Measurements from ENCODE around the gene TSPAN2. TPM values are rescaled to one million over a fixed set of nuclear protein-coding genes. Genes with fewer than 3 reads are reported as not detected.

Gene TSPAN2
- total and polyA plus RNA-seq, 9 of the 15 experiments (the other 6 are each of a cell fraction or from before 2014, with no cell fraction given): not detected

DNA sequence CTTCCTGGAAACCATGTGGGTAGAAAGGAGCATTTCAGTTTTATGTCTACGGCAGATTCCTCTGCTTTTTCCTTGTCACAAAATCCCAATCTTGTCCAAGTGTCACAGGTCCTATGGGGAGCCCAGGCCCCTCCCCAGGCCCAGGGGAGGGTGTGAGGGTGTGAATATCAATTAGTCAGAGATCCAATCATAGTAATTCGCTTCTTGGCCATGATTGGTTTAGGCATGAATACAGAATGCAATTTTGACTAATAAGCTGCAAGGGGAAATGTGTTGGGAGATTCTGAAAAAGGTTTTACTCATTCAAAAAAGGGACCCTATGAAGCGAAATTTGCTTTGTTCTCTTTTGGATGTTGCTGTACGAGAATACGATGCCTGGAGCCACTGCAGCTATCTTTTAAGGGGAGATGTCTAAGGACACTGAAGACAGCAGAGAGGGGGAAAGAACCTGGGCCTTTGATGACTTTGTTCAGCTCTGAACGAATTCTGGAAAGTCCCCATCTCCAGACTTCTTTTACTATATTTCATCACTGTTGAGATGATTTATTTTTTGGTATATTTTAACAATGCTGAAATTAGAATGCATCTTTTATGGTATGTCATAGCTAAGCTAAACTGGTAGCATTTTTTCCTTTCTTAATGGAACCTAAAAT is 18.2 kb downstream of the TSPAN2 start (continued):
- TF ChIP-seq, protein P1, sequence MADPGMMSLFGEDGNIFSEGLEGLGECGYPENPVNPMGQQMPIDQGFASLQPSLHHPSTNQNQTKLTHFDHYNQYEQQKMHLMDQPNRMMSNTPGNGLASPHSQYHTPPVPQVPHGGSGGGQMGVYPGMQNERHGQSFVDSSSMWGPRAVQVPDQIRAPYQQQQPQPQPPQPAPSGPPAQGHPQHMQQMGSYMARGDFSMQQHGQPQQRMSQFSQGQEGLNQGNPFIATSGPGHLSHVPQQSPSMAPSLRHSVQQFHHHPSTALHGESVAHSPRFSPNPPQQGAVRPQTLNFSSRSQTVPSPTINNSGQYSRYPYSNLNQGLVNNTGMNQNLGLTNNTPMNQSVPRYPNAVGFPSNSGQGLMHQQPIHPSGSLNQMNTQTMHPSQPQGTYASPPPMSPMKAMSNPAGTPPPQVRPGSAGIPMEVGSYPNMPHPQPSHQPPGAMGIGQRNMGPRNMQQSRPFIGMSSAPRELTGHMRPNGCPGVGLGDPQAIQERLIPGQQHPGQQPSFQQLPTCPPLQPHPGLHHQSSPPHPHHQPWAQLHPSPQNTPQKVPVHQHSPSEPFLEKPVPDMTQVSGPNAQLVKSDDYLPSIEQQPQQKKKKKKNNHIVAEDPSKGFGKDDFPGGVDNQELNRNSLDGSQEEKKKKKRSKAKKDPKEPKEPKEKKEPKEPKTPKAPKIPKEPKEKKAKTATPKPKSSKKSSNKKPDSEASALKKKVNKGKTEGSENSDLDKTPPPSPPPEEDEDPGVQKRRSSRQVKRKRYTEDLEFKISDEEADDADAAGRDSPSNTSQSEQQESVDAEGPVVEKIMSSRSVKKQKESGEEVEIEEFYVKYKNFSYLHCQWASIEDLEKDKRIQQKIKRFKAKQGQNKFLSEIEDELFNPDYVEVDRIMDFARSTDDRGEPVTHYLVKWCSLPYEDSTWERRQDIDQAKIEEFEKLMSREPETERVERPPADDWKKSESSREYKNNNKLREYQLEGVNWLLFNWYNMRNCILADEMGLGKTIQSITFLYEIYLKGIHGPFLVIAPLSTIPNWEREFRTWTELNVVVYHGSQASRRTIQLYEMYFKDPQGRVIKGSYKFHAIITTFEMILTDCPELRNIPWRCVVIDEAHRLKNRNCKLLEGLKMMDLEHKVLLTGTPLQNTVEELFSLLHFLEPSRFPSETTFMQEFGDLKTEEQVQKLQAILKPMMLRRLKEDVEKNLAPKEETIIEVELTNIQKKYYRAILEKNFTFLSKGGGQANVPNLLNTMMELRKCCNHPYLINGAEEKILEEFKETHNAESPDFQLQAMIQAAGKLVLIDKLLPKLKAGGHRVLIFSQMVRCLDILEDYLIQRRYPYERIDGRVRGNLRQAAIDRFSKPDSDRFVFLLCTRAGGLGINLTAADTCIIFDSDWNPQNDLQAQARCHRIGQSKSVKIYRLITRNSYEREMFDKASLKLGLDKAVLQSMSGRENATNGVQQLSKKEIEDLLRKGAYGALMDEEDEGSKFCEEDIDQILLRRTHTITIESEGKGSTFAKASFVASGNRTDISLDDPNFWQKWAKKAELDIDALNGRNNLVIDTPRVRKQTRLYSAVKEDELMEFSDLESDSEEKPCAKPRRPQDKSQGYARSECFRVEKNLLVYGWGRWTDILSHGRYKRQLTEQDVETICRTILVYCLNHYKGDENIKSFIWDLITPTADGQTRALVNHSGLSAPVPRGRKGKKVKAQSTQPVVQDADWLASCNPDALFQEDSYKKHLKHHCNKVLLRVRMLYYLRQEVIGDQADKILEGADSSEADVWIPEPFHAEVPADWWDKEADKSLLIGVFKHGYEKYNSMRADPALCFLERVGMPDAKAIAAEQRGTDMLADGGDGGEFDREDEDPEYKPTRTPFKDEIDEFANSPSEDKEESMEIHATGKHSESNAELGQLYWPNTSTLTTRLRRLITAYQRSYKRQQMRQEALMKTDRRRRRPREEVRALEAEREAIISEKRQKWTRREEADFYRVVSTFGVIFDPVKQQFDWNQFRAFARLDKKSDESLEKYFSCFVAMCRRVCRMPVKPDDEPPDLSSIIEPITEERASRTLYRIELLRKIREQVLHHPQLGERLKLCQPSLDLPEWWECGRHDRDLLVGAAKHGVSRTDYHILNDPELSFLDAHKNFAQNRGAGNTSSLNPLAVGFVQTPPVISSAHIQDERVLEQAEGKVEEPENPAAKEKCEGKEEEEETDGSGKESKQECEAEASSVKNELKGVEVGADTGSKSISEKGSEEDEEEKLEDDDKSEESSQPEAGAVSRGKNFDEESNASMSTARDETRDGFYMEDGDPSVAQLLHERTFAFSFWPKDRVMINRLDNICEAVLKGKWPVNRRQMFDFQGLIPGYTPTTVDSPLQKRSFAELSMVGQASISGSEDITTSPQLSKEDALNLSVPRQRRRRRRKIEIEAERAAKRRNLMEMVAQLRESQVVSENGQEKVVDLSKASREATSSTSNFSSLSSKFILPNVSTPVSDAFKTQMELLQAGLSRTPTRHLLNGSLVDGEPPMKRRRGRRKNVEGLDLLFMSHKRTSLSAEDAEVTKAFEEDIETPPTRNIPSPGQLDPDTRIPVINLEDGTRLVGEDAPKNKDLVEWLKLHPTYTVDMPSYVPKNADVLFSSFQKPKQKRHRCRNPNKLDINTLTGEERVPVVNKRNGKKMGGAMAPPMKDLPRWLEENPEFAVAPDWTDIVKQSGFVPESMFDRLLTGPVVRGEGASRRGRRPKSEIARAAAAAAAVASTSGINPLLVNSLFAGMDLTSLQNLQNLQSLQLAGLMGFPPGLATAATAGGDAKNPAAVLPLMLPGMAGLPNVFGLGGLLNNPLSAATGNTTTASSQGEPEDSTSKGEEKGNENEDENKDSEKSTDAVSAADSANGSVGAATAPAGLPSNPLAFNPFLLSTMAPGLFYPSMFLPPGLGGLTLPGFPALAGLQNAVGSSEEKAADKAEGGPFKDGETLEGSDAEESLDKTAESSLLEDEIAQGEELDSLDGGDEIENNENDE (IDR thresholded peaks at IDR 0.05; ENCODE audit: low read depth, low read length): no peak
- no peak for TF ChIP-seq ZNF77 (CRISPR knock-in tag; IDR thresholded peaks at IDR 0.05)
- TF ChIP-seq RBM25 (IDR thresholded peaks at IDR 0.05; ENCODE audit: low read depth, low read length, severe bottlenecking): no peak
- TF ChIP-seq ZNF589 (CRISPR knock-in tag; IDR thresholded peaks at IDR 0.05; ENCODE audit: low read depth): no peak
- TF ChIP-seq, protein P2, sequence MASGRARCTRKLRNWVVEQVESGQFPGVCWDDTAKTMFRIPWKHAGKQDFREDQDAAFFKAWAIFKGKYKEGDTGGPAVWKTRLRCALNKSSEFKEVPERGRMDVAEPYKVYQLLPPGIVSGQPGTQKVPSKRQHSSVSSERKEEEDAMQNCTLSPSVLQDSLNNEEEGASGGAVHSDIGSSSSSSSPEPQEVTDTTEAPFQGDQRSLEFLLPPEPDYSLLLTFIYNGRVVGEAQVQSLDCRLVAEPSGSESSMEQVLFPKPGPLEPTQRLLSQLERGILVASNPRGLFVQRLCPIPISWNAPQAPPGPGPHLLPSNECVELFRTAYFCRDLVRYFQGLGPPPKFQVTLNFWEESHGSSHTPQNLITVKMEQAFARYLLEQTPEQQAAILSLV (tag; IDR thresholded peaks at IDR 0.05): no peak
- TF ChIP-seq CEBPB (tag; IDR thresholded peaks at IDR 0.05): no peak
- TF ChIP-seq, protein P3, sequence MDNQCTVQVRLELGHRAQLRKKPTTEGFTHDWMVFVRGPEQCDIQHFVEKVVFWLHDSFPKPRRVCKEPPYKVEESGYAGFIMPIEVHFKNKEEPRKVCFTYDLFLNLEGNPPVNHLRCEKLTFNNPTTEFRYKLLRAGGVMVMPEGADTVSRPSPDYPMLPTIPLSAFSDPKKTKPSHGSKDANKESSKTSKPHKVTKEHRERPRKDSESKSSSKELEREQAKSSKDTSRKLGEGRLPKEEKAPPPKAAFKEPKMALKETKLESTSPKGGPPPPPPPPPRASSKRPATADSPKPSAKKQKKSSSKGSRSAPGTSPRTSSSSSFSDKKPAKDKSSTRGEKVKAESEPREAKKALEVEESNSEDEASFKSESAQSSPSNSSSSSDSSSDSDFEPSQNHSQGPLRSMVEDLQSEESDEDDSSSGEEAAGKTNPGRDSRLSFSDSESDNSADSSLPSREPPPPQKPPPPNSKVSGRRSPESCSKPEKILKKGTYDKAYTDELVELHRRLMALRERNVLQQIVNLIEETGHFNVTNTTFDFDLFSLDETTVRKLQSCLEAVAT (IDR thresholded peaks at IDR 0.05): no peak
- TF ChIP-seq, protein P4, sequence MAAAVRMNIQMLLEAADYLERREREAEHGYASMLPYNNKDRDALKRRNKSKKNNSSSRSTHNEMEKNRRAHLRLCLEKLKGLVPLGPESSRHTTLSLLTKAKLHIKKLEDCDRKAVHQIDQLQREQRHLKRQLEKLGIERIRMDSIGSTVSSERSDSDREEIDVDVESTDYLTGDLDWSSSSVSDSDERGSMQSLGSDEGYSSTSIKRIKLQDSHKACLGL (CRISPR knock-in tag; IDR thresholded peaks at IDR 0.05; ENCODE audit: borderline replicate concordance, poor library complexity, severe bottlenecking): no peak

Data from K562 (cell line).